Transverse colon (tissue), 4 donors: ENCODE results near the gene RBFOX2.

Experiments used
- CTCF ChIP-seq, 5 experiments: fragments of 200-600 bp in 3 of 5; fragments of 450-650 bp in 2 of 5; sonication (generic) in 3 of 5; IDR thresholded peaks; 1 replicate in 2 of 5; 2 replicates in 3 of 5; pipeline ENCODE4 v1.5.1; 2016 to 2017; ENCODE audit warnings: antibody characterized with exemption in 5 of 5, inconsistent platforms in 3 of 5, mild to moderate bottlenecking in 2 of 5, moderate library complexity in 1 of 5
- POLR2A ChIP-seq: fragments of 450-650 bp; IDR thresholded peaks from one replicate; pipeline ENCODE4 v1.6.1; 2016; ENCODE audit warnings: antibody characterized with exemption, mild to moderate bottlenecking, moderate library complexity
- POLR2AphosphoS5 ChIP-seq, 3 donors: sonication (generic); formaldehyde crosslinking; IDR thresholded peaks; one replicate each; pipeline ENCODE4 v1.6.1; 2016; ENCODE audit warnings: antibody characterized with exemption in 3 of 3

GRCh38 chr22:35997438-35997837, 31.2 kb downstream of the RBFOX2 start:
- no peak for TF ChIP-seq CTCF (IDR thresholded peaks at IDR 0.05)
- TF ChIP-seq POLR2AphosphoS5 (IDR thresholded peaks at IDR 0.05), result no peak
- no peak for TF ChIP-seq POLR2A
